GM19043 (cell line): Measurements from ENCODE around the gene EVC2.

Experiments used
- ATAC-seq: cut with Tn5 transposase; IDR thresholded peaks from one replicate; pipeline ENCODE4 v1.9.1; 2021; ENCODE audit warnings: low read depth; ENCODE audit not compliant: unreplicated experiment

Gene EVC2

DNA sequence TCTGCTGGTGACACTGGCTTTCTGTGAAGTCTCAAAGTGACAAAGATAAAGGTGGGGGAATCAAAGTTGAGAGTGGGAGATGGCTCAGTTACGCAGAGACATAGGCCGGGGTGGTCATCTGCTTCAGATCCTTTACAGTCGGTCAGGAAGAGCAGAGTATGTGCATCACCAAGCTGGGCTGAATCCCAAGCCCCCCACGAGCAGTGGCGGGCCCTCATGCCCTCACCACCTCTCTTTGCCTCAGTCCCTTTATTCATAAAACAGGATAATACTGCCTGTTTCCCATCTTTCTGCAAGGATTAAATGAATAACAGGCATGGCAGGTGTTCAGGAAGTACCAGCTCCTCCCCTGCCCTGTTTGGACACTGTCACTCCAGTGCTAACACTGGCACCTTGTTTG, 135.6 kb downstream of the EVC2 start:
- ATAC-seq = no peak

DNA sequence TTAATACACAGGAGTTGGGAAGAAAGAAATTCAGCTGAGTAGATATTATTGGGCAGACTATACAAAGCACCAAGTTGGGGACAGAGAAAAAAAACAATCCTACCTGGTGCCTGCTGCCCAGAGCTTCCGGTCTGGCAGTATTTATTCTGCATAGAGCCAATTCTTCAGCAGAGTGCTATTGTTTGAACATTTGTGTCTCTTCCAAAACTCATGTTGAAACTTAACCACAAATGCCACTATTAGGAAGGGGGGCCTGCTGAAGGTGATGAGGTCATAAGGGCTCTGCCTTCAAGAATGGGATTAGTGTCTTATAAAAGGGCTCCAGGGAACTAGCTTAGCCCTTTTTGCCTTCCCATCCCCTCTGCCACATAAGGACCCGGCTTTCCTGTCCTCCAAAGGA, 136.2 kb downstream of the EVC2 start:
- ATAC-seq = no peak

DNA sequence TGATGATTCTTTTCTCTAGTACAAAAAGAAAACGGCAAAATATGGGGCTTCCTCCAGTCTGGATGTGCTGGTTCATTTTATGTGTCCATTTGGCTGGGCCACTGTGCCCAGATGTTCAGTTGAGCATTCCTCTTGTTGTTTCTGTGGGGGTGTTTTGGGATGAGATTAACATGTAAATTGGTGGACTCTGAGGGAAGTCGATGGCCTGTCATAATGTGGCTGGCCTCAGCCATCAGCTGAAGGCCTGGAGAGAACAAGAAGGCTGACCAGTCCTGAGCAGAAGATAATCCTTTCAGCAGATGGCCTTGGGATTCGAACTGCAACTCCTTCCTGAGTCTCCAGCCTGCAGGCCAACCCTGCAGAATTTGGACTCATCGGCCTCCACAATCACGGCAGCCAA, 136.7 kb downstream of the EVC2 start:
- ATAC-seq = no peak

DNA sequence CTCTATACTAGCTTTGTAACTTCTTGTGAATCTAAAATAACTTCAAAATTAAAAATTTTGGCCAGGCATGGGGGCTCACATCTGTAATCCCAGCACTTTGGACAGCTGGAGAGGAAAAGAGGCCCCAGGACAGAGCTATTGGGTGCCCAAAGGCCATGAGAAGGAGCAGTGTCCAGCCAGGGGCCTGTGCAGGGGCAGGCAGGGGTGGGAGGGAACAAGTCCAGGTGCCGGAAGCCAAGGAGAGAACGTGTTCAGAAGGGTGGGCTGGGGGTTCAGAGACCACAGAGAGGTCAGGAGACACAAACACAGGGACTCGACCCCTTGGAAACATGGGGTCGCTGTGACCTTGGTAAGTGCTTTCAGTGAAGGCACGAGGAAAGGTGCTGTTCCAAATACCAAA, 138.9 kb downstream of the EVC2 start:
- no peak for ATAC-seq

DNA sequence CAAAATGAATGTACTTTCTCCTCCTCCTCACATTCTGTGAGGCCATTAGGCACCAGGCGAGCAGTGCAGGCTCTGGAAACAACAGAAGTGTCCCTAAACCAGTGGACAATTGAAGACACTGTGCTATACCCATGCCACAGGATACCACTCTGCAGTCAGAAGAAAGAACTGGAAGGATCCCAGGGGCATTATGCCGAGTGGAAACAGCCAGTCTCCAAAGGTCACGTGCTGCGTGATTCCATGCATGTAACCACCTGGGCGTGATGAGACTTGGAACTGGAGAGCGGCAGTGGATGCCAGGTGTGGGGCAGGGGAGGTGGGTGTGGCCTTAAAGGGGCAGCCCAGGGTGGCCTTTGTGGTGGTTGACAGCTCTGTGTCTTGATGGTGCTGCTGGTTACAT, 139.4 kb downstream of the EVC2 start:
- ATAC-seq = no peak

DNA sequence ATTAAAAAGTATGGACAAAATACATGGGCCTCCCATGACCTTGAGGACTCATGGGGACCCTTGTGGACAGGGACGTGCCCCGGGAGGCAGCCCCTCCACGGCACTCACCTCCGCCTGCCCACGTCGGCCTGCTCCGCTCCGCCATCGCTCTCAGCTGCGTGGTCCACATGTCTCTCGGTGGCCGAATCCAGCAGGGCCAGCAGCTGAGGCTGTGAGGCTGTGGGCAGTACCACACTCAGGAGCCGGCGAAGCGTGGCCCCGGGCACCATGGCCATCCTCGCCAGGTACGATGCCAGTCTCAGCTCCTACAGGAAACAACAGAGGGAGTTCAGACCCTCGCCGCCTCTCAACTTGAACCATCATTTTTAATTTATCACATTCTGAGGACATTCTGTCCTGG, 140.0 kb downstream of the EVC2 start:
- no peak for ATAC-seq

DNA sequence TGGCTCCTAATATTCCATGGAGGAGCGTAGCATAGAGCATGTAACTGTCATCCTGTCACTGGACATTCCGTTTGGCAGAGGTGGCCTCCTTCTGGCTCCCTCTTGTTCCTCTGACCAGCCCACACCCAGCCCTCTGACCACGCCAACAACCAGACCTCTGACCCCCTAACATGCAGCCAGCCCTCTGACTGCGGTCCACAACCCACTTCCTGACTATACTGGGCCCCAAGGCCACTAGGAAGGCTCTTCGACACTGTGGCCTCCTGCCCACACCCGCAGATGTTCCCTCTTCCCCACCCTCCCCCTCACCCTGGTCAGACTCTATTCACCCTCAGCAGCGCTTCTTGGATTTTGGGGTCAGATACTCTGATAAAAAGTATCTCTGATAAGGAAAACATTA, 141.4 kb downstream of the EVC2 start:
- no peak for ATAC-seq

DNA sequence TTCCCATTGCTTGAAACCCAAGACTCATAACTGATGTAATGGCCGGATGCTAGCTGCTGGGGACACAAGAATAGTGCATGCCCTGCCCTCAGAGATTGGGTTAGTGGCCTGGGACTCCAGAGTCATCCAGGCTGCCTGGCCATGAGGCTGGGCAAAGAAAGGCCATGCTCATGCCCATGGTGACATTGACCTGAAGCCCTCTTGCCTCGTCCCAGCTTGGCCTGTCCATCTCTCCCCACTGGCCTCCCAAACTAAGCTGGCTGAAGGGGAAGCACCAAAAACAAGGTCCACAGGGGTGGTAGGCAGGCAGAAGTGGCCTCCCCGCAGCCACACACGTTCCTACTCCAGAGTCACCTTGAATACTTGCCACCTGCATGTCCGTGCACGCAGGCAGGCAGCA, 141.8 kb downstream of the EVC2 start:
- ATAC-seq = no peak

DNA sequence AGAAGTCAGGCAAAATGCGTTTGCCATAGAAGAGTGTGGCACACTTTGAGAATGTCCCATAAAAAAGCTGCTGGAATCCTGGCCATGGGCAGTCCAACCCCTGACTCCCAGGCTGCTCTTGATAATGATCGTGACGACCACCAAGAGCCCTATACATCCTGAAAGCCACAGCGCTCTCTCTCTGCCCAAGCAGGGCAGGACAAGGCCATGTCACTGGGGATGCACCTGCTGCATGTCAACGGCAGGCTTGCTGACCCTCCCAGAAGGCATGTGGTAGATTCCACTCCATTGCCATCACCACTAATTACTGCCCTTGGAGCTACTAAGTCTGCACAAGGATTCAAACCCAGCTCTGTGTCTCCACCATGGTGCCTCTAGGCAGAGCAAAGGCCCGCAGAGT, 144.5 kb downstream of the EVC2 start:
- ATAC-seq = no peak

DNA sequence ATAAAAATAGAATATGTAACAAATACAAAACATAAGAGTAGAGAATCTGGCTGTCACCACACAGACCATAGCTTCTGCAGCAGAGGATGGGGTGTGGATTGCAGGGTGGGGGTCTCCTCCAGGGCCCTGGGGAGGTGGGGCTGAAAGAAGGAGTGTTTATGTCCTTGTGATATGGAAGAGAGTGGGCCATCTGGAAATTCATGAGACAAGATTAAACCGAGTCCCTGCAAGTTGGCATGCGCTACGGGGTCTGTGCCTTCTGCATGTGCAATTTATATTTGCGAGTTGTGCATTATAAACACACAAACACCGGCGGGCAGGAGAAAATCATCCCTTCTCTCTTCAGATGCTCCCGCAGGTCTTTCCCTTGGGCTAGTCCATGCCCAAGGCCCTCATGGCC, 145.9 kb downstream of the EVC2 start:
- no peak for ATAC-seq

DNA sequence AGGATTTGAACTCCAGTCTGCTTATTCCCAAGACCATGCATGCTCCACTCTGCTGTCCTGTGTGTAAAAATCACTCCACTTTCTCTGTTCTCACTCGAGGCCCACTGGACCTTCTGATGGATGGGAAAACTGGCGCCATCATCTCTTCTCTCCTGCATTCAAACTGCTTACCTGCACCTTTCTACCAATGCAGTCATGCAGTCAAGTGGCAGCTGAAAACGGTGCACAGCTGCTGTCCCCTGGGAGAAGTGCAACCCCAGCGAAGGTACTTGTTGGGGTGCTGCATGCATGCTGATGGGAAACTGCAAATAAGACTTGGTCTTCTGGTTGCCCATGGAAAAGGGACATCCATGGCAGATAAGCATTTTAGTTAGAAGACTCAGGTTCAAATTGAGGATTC, 147.1 kb downstream of the EVC2 start:
- no peak for ATAC-seq

DNA sequence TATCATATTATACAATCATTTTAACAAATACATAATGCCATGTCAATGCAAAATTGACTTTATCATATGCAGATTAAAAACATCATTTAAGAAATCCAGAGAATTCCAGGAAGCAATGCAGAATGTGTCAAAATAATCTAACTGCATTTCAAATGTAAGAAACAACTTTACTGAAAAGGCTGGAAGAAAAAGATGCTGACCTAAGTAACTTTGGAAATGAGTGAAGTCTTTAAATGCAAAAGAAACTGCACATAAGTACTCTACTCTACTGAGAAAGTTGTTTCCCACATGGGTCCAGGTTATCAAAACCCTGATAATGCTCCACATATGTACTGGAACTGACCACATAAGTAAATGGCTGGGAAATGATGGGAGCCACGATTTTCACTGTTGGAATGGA, 149.9 kb downstream of the EVC2 start:
- no peak for ATAC-seq

DNA sequence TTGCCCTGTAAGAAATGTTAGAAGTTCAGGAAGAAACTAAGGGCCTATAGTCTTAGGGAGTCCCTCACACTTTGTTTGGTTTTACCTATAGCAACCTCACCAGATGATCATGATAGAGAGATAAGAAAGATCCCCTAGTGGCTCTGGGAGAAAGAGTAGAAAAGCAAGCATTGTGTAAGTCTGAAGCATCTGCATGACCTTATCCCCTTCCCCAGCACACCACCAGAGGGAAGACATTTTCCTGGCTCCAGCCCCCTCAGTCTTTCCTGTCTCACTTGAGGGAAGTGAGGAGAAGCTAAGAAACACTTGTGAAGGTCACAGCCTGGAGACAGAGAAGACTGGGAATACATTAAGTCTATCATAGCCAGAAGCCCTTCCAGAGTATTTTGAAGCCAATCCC, 154.0 kb downstream of the EVC2 start:
- no peak for ATAC-seq

DNA sequence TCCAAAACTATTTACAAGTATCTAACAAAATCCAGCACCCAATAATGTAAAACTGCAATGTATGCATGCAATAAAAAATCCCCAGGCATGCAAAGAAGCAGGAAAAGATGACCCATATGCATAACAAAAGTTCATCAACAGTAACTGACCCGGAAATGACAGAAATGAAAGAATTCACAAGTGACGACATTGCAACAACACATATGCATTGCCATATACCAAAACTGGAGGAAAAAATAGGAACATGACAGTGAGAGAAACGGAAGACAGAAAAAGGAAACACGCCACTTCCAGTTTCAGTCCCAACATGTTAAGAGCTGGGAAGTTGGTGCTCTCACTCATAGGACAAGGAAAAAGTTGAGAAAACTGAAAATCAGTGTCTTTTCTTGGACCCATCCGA, 154.6 kb downstream of the EVC2 start:
- no peak for ATAC-seq

DNA sequence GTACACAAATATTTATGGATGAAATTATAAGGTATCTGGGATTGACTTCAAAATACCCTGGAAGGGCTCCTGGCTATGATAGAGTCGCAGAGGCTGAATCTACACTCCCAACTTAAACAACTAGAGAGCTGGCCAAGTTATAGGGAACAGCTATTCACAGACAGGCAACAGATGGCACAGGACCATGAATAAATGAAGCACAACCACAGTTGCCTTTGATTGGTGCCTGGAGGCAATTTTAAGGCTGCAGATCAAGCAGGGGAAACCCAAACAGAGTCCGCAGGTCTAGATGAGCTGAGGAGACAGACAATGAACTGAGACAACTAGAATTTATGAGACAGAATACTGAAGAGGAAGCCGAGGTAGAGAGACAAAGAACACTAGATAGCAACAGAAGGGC, 155.9 kb downstream of the EVC2 start:
- ATAC-seq = no peak

DNA sequence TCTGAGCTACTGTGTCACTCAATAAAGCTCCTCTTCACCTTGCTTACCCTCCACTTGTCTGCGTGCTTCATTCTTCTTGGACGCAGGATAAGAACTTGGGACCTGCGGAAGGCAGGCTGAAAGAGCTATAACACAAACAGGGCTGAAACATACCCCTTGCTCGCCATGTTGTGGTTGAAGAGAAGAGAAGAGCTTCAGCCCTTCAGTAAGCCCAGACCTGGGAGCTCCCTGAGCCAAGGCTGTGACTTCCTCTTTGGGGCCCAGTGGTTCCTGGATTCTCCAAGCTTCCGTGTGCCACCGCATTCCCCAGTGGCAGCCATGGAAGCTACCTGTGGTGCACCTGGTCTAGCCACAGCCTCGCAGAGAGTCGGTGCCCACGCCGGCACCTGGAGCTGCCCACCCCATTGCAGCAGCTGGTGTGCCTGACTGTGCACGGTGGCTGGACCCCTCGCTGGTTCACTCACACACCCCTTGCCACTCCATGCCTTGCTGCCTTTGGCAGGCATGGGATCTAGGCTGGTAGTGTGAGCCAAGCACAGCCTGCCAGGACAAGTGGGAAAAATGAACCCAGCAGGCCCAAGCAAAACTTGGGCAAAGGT, 160.6 kb downstream of the EVC2 start:
- ATAC-seq = no peak

DNA sequence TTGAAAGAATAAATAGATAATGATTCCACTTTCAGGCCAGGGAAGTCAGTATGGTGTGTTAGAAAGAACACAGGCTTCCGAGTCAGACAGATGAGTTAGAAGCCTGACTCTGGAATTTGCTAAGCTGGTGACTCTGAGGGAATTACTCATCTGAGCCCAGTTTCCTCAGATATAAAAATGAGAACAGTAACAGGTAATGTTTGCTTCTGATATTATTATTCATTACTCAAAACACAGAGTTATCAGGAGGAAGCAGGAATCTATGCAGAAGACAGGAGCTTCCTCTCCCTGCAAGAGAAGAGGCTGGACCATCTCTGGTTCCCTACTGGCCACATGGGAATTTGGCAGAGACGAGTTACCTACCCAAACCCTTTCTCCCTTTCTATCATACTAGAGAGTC, 163.1 kb downstream of the EVC2 start:
- ATAC-seq = no peak

DNA sequence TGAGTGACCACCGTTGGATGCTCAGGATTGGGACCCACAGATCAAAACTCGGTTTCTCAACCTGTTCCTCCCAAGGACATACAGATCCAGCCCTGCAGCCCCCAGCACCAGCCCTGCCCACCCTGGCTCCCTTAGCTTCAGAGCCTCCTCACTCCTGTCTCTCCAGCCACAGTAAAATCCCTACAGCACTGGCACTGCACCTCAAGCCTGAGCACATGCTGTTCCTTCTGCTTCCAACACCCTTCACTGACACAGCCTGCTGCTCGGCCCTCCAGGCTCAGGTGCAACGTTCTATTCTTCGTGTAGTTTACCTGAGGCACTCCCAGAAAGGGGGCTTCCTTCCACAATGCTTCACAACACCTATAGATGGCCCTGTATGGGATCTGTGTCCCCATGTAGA, 163.6 kb downstream of the EVC2 start:
- no peak for ATAC-seq

DNA sequence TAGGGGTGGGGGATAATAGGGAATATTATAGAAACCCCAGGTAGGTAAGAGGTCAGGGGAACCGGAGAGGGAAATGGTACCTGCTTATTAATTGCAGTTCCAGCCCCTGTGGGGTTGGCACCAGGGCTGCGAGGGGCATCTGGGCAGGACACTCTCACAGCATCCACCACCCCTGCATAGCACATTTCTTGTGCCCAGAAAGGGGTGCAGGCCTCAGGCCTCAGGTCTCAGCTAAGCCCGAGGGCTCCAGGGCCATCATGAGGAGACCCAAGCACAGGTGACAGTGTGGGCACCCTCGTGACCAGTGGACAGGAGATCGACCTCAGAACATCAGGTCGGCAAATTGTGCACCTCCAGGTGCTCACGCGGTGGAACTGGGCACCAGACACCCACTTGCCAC, 164.7 kb downstream of the EVC2 start:
- ATAC-seq = no peak

DNA sequence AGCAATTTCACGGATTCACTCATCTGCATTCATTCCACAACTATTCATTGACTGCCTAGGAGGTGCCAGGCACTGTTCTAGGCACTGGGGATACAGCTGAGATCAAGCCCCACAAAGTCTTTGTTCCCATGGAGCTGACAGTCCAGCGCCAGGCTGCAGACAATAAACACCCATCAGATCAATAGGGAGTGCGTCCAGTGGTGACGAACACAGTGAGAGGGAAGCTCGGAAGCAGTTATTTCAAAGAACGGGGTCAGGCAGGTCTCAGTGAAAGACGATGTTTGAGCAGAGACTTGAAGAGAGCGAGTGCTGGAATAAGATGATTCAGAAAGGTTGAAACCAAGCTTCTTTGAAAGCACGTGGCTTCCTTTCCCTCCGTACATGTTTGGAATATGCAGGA, 167.2 kb downstream of the EVC2 start:
- ATAC-seq = no peak

DNA sequence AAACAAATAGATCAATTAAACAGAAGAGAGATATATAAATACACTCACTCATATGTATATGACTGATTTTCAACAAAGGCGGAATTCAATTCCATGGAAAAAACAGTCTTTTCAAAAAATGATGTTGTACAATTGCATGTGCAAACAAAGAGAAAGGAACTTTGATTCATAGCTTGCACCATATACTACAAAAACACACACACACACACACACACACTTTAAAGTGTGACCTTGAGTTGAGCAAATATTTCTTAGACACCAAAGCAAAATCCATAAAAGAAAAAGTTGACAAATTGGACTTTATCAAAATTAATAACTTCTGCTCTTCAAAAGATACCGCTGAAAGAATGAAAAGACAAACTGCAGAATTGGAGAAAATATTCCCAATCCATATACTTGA, 168.8 kb downstream of the EVC2 start:
- ATAC-seq = no peak

DNA sequence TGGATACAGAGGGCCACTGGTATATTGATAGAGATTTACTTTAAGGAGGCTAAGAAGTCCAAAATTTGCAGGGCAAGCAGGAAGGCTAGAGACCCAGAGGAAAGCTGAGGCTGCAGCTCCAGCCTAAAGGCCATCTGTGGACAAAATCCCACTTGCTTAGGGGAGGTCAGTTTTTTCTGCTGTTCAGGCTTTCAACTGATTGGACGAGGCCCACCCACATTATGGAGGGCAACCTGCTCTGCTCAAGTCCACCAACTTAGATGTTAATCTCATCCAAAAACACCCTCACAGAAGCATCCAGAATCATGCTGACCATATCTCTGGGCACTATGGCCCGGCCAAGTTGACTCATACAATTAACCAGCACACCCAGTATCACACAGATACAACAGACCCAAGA, 176.3 kb downstream of the EVC2 start:
- no peak for ATAC-seq

DNA sequence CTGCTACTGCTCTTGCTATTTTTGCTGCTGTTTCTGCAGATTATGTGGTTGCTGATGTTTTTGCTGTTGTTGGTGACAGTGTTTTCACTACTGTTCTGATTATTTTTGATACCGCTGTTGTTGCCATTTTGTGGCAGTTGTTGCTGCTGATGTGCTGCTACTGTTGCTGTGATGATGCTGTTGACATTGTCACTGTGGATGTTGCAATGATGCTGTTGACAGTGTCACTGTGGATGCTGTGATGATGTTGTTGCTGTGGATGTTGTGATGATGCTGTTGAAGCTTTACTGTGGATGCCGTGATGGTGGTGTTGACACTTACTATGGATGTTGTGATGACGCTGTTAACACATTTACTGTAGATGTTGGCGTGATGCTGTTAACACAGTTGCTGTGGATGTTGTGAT, 180.3 kb downstream of the EVC2 start:
- no peak for ATAC-seq
